HG02610 (cell line): Measurements from ENCODE around the gene OR2T29.
"Not testable (repeated sequence)": the region's sequence is repeated elsewhere in the genome, so short reads cannot be mapped to it uniquely, and the experiment has no call there.

Source experiments
- ATAC-seq: cut with Tn5 transposase; IDR thresholded peaks from one replicate; pipeline ENCODE4 v1.9.1; 2021; ENCODE audit warnings: mild to moderate bottlenecking, moderate library complexity; ENCODE audit not compliant: unreplicated experiment

The OR2T29 gene

DNA sequence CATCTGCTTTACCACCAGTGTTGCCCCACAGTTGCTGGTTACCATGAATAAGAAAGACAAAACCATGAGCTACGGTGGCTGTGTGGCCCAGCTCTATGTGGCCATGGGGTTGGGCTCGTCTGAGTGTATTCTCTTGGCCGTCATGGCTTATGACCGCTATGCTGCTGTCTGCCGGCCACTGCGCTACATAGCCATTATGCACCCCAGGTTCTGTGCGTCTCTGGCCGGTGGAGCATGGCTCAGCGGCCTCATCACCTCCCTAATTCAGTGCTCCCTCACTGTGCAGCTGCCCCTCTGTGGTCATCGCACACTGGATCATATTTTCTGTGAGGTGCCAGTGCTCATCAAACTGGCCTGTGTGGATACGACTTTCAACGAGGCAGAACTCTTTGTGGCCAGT, 40.7 kb downstream of the OR2T29 start:
- ATAC-seq, result no peak

DNA sequence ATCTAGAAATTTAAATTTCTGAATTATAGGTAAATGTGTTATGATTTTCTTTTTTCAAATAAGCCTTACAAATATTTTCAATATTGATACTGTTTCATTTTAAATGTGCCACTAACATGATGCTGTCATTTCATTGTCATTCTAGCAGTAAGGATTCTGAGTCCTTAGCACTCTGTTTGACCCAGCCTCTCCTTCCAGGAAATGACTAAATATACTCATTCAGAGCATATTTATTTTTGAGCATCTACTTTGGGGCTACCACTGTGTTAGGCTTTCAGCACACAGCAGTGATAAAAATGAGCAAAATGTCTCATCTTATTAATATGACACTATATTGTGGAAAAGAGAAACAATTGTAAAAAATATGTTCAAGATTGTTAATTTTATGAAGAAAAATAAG, 52.4 kb downstream of the OR2T29 start:
- ATAC-seq, result peak; percentile 53

DNA sequence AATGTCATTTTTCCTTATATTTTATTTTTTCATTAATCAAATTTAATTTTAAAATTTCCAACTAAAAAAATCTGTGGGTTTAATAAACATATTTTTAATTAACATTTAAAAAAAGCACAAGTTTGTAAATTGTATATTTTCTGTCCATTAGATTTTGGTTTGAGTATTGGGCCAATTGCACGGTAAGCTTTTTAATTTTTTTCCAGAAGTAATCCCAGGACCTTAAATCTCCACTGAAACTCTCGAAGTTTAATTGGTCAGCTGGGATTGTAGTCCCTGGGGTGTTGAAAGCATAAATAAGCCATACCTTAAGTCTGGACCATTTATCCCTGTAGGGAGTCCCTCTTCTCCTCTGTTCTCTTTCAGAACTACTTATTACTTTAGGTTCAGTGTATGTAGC, 54.8 kb downstream of the OR2T29 start, which contains the start of gene OR2G6:
TSS of gene OR2G6 (plus strand) at position 301 of the 400 bp plus-strand sequence. CDS start 13,574 bp downstream, outside the sequence.
- not testable (repeated sequence) for ATAC-seq
